ENCODE measurements around the gene TSHB. TPM values are rescaled to one million over a fixed set of nuclear protein-coding genes. Genes with fewer than 3 reads are reported as not detected.

Gene TSHB
- total RNA-seq, 1 experiment from 2014 or later = not detected

- H3K27ac ChIP-seq (ENCODE audit: low read length) = no peak overlapping the region
- DNase-seq (ENCODE audit: low read depth, low spot score) = no peak
- no peaks in the 10 kb centered on the region for H3K4me1 ChIP-seq (ENCODE audit: control insufficient read depth, insufficient read depth, low read length)
- no peaks in the 10 kb centered on the region for H3K27me3 ChIP-seq (ENCODE audit: control insufficient read depth, insufficient read depth, low read length)
- in situ Hi-C loops (cut with HindIII; ENCODE audit: low pct_unique_long_range_greater_than_20kb, low sequenced_read_pairs) (no loop called here), intact Hi-C loops (cut with micrococcal nuclease; ENCODE audit: unreplicated experiment) (no loop called here)
- ChIA-PET CTCF (no interaction called here), POLR2A (no interaction called here)
- no peak overlapping the region for H3K4me3 ChIP-seq (ENCODE audit: low read depth in 2 of 2, low read length in 2 of 2)
- no peak for ATAC-seq
- no peaks in the 10 kb centered on the region for H3K9me3 ChIP-seq (ENCODE audit: control insufficient read depth, insufficient read depth, low read depth, low read length)
- no TSS peak for BruUV-seq (replicated peaks)
- TF ChIP-seq, protein P1, sequence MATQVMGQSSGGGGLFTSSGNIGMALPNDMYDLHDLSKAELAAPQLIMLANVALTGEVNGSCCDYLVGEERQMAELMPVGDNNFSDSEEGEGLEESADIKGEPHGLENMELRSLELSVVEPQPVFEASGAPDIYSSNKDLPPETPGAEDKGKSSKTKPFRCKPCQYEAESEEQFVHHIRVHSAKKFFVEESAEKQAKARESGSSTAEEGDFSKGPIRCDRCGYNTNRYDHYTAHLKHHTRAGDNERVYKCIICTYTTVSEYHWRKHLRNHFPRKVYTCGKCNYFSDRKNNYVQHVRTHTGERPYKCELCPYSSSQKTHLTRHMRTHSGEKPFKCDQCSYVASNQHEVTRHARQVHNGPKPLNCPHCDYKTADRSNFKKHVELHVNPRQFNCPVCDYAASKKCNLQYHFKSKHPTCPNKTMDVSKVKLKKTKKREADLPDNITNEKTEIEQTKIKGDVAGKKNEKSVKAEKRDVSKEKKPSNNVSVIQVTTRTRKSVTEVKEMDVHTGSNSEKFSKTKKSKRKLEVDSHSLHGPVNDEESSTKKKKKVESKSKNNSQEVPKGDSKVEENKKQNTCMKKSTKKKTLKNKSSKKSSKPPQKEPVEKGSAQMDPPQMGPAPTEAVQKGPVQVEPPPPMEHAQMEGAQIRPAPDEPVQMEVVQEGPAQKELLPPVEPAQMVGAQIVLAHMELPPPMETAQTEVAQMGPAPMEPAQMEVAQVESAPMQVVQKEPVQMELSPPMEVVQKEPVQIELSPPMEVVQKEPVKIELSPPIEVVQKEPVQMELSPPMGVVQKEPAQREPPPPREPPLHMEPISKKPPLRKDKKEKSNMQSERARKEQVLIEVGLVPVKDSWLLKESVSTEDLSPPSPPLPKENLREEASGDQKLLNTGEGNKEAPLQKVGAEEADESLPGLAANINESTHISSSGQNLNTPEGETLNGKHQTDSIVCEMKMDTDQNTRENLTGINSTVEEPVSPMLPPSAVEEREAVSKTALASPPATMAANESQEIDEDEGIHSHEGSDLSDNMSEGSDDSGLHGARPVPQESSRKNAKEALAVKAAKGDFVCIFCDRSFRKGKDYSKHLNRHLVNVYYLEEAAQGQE (IDR thresholded peaks at IDR 0.05; ENCODE audit: insufficient read depth in 1 of 2, low read depth in 2 of 2, low read length in 1 of 2) = no peak
- no peak for TF ChIP-seq POLR2AphosphoS5 (IDR thresholded peaks at IDR 0.05; ENCODE audit: low read depth, low read length)
- TF ChIP-seq CTCF (IDR thresholded peaks at IDR 0.05) = no peak
- TF ChIP-seq SIN3A (IDR thresholded peaks at IDR 0.05; ENCODE audit: borderline replicate concordance, insufficient read depth, low read depth, low read length) = no peak
- no peak for TF ChIP-seq TCF7L2 (IDR thresholded peaks at IDR 0.05; ENCODE audit: low read depth, low read length)
- H3K36me3 ChIP-seq (ENCODE audit: control insufficient read depth, insufficient read depth, low read length) = no peaks in the 10 kb centered on the region
Observed at GRCh38 chr1:115012006-115012405, 17.6 kb upstream of the TSHB start.

DNA sequence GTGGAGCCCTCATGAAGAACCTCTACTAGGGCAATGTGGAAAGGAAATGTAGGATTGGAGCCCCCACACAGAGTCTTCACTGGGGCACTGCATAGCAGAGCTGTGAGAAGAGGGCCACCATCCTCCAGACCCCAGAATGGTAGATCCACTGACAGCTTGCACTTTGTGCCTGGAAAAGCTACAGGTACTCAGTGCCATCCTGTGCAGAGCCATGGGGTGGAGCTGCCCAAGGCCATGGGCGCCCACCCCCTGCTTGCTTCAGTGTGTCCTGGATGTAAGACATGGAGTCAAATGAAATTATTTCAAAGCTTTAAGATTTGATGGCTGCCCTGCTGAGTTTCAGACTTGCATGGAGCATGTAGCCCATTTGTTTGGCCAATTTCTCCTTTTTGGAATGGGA lies 17.2 kb upstream of the TSHB start:
- H3K9me3 ChIP-seq (ENCODE audit: control insufficient read depth, insufficient read depth, low read depth, low read length) = no peaks in the 10 kb centered on the region
- DNase-seq (ENCODE audit: low read depth, low spot score) (no peak), ATAC-seq (no peak)
- ChIA-PET POLR2A (no interaction called here), CTCF (no interaction called here)
- no peaks in the 10 kb centered on the region for H3K36me3 ChIP-seq (ENCODE audit: control insufficient read depth, insufficient read depth, low read length)
- H3K4me3 ChIP-seq (ENCODE audit: low read depth in 2 of 2, low read length in 2 of 2) = no peak overlapping the region
- H3K27ac ChIP-seq (ENCODE audit: low read length) = no peak overlapping the region
- H3K27me3 ChIP-seq (ENCODE audit: control insufficient read depth, insufficient read depth, low read length) = no peaks in the 10 kb centered on the region
- no peaks in the 10 kb centered on the region for H3K4me1 ChIP-seq (ENCODE audit: control insufficient read depth, insufficient read depth, low read length)
- BruUV-seq (replicated peaks) = no TSS peak
- intact Hi-C loops (cut with micrococcal nuclease; ENCODE audit: unreplicated experiment) = no loop called here
- in situ Hi-C loops (cut with HindIII; ENCODE audit: low pct_unique_long_range_greater_than_20kb, low sequenced_read_pairs) = no loop called here
- no peak for TF ChIP-seq CTCF (IDR thresholded peaks at IDR 0.05)
- TF ChIP-seq TCF7L2 (IDR thresholded peaks at IDR 0.05; ENCODE audit: low read depth, low read length) = no peak
- TF ChIP-seq POLR2AphosphoS5 (IDR thresholded peaks at IDR 0.05; ENCODE audit: low read depth, low read length) = no peak
- no peak for TF ChIP-seq SIN3A (IDR thresholded peaks at IDR 0.05; ENCODE audit: borderline replicate concordance, insufficient read depth, low read depth, low read length)
- TF ChIP-seq, protein P1 (IDR thresholded peaks at IDR 0.05; ENCODE audit: insufficient read depth in 1 of 2, low read depth in 2 of 2, low read length in 1 of 2) = no peak
